GM11168 (cell line): ENCODE results near the gene CNTNAP2.

ENCODE experiments used
- in situ Hi-C: fragments of 300-500 bp; cut with MboI; formaldehyde crosslinking; loops from one replicate; pipeline ENCODE4 v1.12.0; 2022; ENCODE audit warnings: low sequenced_read_pairs; ENCODE audit not compliant: unreplicated experiment

Gene CNTNAP2

DNA sequence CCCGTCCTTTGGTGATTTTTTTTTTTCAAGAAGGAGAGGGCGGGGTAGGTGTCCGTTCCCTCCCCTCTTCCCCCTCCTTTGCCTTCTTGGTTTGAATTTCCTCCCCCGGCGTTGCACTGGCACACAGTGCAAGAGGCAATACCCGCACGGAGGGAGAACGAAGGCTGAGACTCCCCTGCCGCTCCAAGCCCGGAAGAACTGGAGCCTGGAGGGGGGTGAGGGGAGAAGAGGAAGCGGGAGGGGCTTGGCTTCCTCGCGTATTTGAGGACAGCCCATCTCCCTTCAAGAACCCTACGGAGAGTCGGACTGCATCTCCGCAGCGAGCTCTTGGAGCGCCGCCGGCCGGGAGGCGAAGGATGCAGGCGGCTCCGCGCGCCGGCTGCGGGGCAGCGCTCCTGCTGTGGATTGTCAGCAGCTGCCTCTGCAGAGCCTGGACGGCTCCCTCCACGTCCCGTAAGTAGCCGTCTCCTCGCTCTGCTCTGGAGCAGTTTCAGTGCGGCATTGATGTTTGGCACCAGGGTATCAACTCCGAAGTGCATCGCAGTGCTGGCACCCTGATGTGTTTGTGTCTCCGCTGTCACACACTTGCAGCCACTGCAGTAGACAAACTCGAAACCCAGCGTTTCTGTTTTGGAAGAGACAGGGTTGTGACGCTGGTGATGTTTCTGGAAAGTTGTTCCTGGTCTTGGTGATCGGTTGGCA lies at the start of gene CNTNAP2:
TSS of gene CNTNAP2 (plus strand) at position 281 of the 702 bp plus-strand sequence. CDS start at position 357, 76 bp downstream.
- in situ Hi-C loops: no loop called here

- in situ Hi-C loops: no loop called here
Measured at GRCh38 chr7:146067880-146068279, 48.7 kb upstream of the CNTNAP2 start.

GRCh38 chr7:146074195-146074765 lies 42.3 kb upstream of the CNTNAP2 start:
- in situ Hi-C loops: no loop called here

DNA sequence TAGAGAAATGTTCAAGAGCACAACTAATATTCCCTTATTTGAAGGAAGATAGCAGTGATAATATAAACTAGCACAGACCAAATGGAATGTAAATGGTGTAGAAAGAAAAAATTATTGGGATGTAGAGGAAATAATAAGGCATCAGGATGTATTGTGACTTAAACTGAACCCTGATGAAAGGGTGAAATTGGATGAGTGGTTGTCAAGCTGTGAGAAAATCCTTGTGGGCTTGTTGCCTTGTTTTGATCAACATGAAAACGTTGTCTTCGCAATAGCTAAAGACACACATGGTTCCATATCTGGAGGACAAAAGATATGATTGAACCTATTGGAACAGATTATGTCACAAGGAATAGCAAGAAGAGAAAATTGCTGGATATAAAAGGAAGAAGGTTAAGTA lies 40.3 kb upstream of the CNTNAP2 start:
- in situ Hi-C loops: loop anchor here (25.0 kb wide), 1 partner anchor 1039 kb away; no protein-coding TSS in a partner anchor

- in situ Hi-C loops: loop anchor here (25.0 kb wide), 1 partner anchor 1047 kb away; no protein-coding TSS in a partner anchor
Measured at GRCh38 chr7:146084086-146084485, 32.5 kb upstream of the CNTNAP2 start.

GRCh38 chr7:146090023-146090645 lies 26.5 kb upstream of the CNTNAP2 start:
- in situ Hi-C loops: loop anchor here (25.0 kb wide), 1 partner anchor 1053 kb away; no protein-coding TSS in a partner anchor

DNA sequence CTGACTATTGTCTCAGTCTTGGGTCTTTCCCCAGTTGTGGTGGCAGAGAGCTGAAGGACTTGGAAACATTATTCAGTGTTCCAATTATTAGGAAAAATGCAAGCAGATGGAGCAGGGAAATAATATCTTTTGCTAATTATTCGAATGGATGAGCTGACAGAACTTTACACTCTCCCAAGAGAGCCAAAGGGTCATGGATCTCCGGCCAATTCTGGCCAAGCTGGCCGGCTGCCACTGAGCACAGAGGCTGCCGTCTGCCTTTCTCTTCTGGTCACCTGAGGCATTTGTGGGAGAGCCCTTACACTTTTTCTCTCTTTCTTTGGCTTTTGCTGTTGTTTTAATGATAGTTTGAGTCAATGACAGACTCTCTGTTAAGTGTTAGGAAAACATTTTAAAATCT lies 22.2 kb upstream of the CNTNAP2 start:
- in situ Hi-C loops: loop anchor here (25.0 kb wide), 1 partner anchor 1057 kb away; no protein-coding TSS in a partner anchor

GRCh38 chr7:146096994-146097393 lies 19.6 kb upstream of the CNTNAP2 start:
- in situ Hi-C loops: loop anchor here (25.0 kb wide), 1 partner anchor 1060 kb away; no protein-coding TSS in a partner anchor

- in situ Hi-C loops: no loop called here
Measured at GRCh38 chr7:146106319-146106718, 10.3 kb upstream of the CNTNAP2 start.

DNA sequence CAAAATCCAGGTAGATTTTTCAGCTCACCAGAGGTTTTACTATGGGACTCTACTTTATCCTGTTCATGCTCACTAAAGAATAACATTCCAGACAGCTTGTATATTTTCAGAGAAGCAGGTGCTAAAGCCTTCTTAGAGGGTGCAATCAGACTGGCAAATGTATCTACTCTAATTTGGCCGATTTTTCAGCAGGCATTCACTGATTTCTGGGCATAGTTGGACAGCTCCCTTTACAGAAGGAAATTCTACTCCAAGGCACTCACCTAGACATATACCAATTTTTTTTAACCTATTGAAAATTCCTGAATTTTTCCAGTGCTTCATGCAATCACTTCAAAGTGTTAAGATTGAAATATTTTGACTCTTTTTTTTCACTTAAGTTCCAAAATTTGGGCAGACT lies 3.8 kb upstream of the CNTNAP2 start:
- in situ Hi-C loops: no loop called here

DNA sequence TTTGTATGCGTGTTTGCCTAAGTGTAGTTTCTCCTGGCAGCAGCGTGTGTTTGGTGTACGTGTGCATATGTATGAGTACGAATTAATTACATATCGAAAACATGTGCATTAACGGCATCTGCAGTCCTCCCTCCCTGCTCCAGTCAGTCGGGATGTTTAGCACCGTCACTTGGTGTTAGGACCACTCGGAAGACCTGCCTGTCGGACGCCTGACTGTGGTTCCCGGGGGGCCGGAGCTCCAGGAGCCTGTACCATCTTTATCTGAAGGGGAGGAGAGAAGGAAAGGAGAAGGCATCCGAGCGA lies 1.1 kb upstream of the CNTNAP2 start:
- in situ Hi-C loops: no loop called here

DNA sequence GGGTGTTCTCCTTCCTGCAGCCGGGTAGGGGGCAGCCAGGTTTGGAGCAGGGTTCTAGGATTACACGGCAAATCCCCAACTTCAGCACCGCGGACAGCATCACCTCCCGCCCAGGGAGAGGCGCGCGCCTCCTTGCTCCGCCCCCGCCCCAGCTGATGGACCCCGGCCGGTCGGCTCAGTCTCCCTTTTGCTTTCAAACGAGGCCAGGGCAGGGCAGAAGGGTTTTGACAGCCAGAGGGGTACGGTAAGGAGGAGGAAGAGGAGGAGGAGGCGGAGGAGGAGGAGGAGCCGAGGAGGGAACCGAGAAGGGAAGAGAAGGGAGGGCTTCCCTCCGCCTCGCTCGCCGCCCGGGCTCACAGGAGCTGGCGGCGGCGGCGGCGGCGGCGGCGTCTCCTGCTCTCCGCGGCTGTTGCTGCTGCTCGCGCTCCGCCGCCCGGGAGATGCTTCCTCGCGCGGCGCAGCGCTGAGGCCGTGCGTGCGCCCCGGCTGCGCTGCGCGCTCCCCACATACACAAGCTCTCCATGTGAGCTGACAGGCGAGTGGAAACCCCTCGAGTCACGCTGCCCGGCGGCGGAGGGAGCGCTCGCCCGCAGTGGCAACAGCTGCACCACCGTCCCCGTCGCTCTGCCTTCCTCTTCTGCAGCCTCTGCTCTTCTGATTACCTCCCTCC lies 615 bp upstream of the CNTNAP2 start:
- in situ Hi-C loops: no loop called here

GRCh38 chr7:146117576-146117975 lies 975 bp downstream of the CNTNAP2 start:
- in situ Hi-C loops: no loop called here

GRCh38 chr7:146119002-146119401 lies 2.4 kb downstream of the CNTNAP2 start:
- in situ Hi-C loops: no loop called here

GRCh38 chr7:146123715-146124114 lies 7.1 kb downstream of the CNTNAP2 start:
- in situ Hi-C loops: no loop called here

GRCh38 chr7:146126767-146127509 lies 10.3 kb downstream of the CNTNAP2 start:
- in situ Hi-C loops: no loop called here

GRCh38 chr7:146129296-146129695 lies 12.7 kb downstream of the CNTNAP2 start:
- in situ Hi-C loops: no loop called here

- in situ Hi-C loops: no loop called here
Measured at GRCh38 chr7:146129997-146130396, 13.4 kb downstream of the CNTNAP2 start.

DNA sequence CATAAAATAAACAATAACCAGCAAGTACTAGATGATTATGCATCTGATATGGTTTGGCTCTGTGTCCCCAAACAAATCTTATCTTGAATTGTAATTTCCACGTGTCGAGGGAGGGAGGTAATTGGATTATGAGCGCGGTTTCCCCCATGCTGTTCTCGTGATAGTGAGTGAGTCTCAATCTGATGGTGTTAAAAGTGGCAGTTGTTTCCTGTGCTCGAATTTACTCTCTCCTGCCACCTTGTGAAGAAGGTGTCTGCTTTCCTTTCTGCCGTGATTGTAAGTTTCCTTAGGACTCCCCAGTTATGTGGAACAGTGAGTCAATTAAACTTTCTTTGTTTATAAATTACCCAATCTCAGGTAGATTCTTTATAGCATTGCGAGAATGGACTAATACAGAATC lies 15.1 kb downstream of the CNTNAP2 start:
- in situ Hi-C loops: no loop called here

DNA sequence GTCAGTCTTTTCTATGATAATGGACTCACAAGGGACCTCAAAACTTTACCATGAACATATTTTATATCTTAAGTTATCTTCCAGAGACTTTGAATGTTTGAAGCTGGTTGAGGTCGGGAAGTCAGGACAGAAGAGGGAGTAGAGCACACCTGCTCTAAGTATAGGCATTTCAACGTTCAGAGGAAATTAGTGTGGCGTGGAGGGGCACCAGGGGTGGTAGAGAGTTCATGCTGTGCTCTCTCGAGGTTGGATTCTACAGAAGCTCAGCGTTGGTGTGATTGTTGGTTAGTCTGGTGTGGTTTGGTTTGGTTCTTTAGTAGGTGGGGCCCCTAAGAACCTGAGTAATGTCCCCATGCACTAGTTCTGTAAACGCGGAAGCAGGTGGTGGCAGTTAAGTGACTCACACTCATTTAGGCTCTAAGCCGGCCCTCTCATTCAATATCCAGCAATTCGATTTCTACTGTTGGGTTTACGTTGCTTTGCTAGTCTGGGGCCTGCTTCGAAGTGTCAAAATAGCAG lies 19.8 kb downstream of the CNTNAP2 start:
- in situ Hi-C loops: no loop called here
